ENCODE results near the gene CNOT10. TPM values are rescaled to one million over a fixed set of nuclear protein-coding genes. Genes with fewer than 3 reads are reported as not detected.
"Not testable (repeated sequence)": the region's sequence is repeated elsewhere in the genome, so short reads cannot be mapped to it uniquely, and the experiment has no call there.

The CNOT10 gene
- total RNA-seq, 1 donor from 2014 or later: 7.6 TPM

DNA sequence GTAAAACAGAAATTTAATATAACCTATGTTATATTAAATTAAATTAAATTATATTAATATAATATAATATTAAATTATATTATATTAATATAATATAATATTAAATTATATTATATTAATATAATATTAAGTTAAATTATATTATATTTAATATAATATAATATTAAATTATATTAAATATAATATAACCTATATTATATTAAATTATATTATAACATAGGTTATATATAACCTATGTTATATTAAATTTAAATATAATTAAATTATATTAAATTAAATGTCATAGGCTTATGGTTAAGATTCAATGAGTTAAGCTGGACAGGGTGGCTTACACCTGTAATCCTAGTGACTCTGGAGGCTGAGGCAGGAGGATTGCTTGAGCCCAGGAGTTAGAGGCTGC lies 40.6 kb upstream of the CNOT10 start:
- H3K36me3 ChIP-seq: no peaks in the 10 kb centered on the region
- no peak for DNase-seq (ENCODE audit: low spot score in 2 of 2)
- no peak overlapping the region for H3K27ac ChIP-seq
- no peak for TF ChIP-seq CTCF (IDR thresholded peaks at IDR 0.05)
- intact Hi-C loops (cut with DNase I): no loop called here
- no peaks in the 10 kb centered on the region for H3K4me1 ChIP-seq
- no peak overlapping the region for H3K4me3 ChIP-seq
- no peaks in the 10 kb centered on the region for H3K27me3 ChIP-seq
- no peaks in the 10 kb centered on the region for H3K9me3 ChIP-seq

GRCh38 chr3:32646761-32647160 lies 38.2 kb upstream of the CNOT10 start:
- Histone ChIP-seq H3K9me3 (no peaks in the 10 kb centered on the region), H3K4me1 (no peaks in the 10 kb centered on the region), H3K36me3 (no peaks in the 10 kb centered on the region), H3K27ac (no peak overlapping the region), H3K27me3 (no peaks in the 10 kb centered on the region), H3K4me3 (no peak overlapping the region)
- no peak for TF ChIP-seq CTCF (IDR thresholded peaks at IDR 0.05)
- intact Hi-C loops (cut with DNase I): no loop called here
- DNase-seq (ENCODE audit: low spot score in 2 of 2): no peak

DNA sequence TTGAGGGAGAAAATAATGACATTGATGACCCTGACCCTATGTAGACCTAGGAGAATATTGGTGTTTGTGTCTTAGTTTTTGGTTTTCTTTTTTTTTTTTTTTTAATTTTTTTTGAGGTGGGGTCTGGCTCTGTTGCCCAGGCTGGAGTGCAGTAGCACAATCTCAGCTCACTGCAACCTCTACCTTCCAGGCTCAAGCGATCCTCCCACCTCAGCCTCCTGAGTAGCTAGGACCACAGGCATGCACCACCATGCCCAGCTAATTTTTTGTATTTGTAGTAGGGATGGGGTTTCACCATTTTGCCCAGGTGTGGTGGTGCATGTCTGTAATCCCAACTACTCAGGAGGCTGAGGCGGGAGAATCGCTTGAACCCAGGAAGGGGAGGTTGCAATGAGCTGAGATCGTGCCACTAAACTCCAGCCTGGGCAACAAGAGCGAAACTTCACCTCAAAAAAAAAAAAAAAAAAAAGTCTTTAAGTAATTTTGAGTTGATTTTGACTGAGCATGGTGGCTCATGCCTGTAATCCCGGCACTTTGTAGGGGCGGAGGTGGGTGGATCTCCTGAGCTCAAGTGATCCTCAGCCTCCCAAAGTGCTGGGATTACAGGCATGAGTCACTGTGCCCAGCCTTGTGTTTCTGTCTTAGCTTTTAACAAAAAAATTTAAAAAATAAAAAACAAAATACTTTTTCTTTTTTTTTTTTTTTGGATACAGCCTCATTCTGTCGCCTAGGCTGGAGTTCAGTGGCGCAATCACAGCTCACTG lies 32.5 kb upstream of the CNOT10 start:
- H3K4me3 ChIP-seq; H3K4me1 ChIP-seq; DNase-seq (ENCODE audit: low spot score in 2 of 2); H3K36me3 ChIP-seq; H3K9me3 ChIP-seq; H3K27me3 ChIP-seq; H3K27ac ChIP-seq; intact Hi-C loops (cut with DNase I): not testable (repeated sequence)

GRCh38 chr3:32655167-32655566 lies 29.8 kb upstream of the CNOT10 start:
- no peaks in the 10 kb centered on the region for H3K4me1 ChIP-seq
- TF ChIP-seq CTCF (IDR thresholded peaks at IDR 0.05): no peak
- DNase-seq (ENCODE audit: low spot score in 2 of 2): no peak
- no peaks in the 10 kb centered on the region for H3K27me3 ChIP-seq
- H3K9me3 ChIP-seq: no peaks in the 10 kb centered on the region
- H3K36me3 ChIP-seq: no peaks in the 10 kb centered on the region
- intact Hi-C loops (cut with DNase I): no loop called here
- H3K4me3 ChIP-seq: no peak overlapping the region
- no peak overlapping the region for H3K27ac ChIP-seq

- Histone ChIP-seq H3K27ac (no peak overlapping the region), H3K9me3 (no peaks in the 10 kb centered on the region), H3K4me3 (no peak overlapping the region), H3K27me3 (no peaks in the 10 kb centered on the region), H3K4me1 (no peaks in the 10 kb centered on the region), H3K36me3 (no peaks in the 10 kb centered on the region)
- no peak for TF ChIP-seq CTCF (IDR thresholded peaks at IDR 0.05)
- intact Hi-C loops (cut with DNase I): loop anchor here (10.0 kb wide), 1 partner anchor 286 kb away; no protein-coding TSS in a partner anchor
- DNase-seq (ENCODE audit: low spot score in 2 of 2): no peak
Measured at GRCh38 chr3:32660634-32661033, 24.4 kb upstream of the CNOT10 start.

- no peaks in the 10 kb centered on the region for H3K4me1 ChIP-seq
- no peak for TF ChIP-seq CTCF (IDR thresholded peaks at IDR 0.05)
- H3K9me3 ChIP-seq: no peaks in the 10 kb centered on the region
- no peaks in the 10 kb centered on the region for H3K36me3 ChIP-seq
- H3K4me3 ChIP-seq: no peak overlapping the region
- H3K27ac ChIP-seq: no peak overlapping the region
- intact Hi-C loops (cut with DNase I): loop anchor here (10.0 kb wide), 1 partner anchor 288 kb away; no protein-coding TSS in a partner anchor
- no peaks in the 10 kb centered on the region for H3K27me3 ChIP-seq
- no peak for DNase-seq (ENCODE audit: low spot score in 2 of 2)
Measured at GRCh38 chr3:32662647-32663046, 22.3 kb upstream of the CNOT10 start.
